Fibroblast of villous mesenchyme (primary cell): ENCODE data around the gene GMDS. TPM values are rescaled to one million over a fixed set of nuclear protein-coding genes. Genes with fewer than 3 reads are reported as not detected.

Experiments
- DNase-seq: peaks from one replicate; pipeline ENCODE4 v3.0.0-alpha.2; 2010; ENCODE audit warnings: low read depth
- H3K4me3 ChIP-seq: 2 replicates; pipeline ENCODE4 v1.5.1; 2011; ENCODE audit warnings: low read depth, mild to moderate bottlenecking, low read length
- CTCF ChIP-seq: IDR thresholded peaks from 2 replicates; pipeline ENCODE4 v1.5.1; 2012; ENCODE audit warnings: low read depth, mild to moderate bottlenecking, low read length; ENCODE audit not compliant: insufficient read depth
- total RNA-seq: library from RNA; depleted of rRNA; stranded (reverse); fragments of >200 nt; gene quantifications from 2 replicates; pipeline ENCODE4 v1.2.3, GENCODE V29; 2012

GMDS gene
- total RNA-seq, 1 donor = 6.5 TPM

- no peak for DNase-seq
- TF ChIP-seq CTCF = no peak
- H3K4me3 ChIP-seq = no peak overlapping the region
These were observed 505.7 kb downstream of the GMDS start for GRCh38 chr6:1739680-1740079.

GRCh38 chr6:1739220-1739619 is 506.2 kb downstream of the GMDS start:
- DNase-seq = no peak
- H3K4me3 ChIP-seq = no peak overlapping the region
- no peak for TF ChIP-seq CTCF

- H3K4me3 ChIP-seq = no peak overlapping the region
- TF ChIP-seq CTCF = no peak
- DNase-seq = no peak
These were observed 506.8 kb downstream of the GMDS start for GRCh38 chr6:1738558-1739081.

GRCh38 chr6:1737463-1738311 is 507.7 kb downstream of the GMDS start:
- no peak overlapping the region for H3K4me3 ChIP-seq
- DNase-seq = no peak
- no peak for TF ChIP-seq CTCF

GRCh38 chr6:1736346-1737105 is 508.9 kb downstream of the GMDS start:
- no peak overlapping the region for H3K4me3 ChIP-seq
- DNase-seq = no peak
- no peak for TF ChIP-seq CTCF

- no peak for TF ChIP-seq CTCF
- H3K4me3 ChIP-seq = no peak overlapping the region
- DNase-seq = no peak
These were observed 510.1 kb downstream of the GMDS start for GRCh38 chr6:1735239-1735803.
